RWPE2 (cell line): ENCODE measurements around the gene CACNA2D4.

Source experiments
- ATAC-seq: fragments of 200-7000 bp; cut with Tn5 transposase; 3 replicates; pipeline ENCODE4 v1.9.1; 2021; ENCODE audit warnings: low read depth
- DNase-seq: peaks from one replicate; pipeline ENCODE4 v3.0.0-alpha.2; 2020; ENCODE audit warnings: low spot score
- H3K27ac ChIP-seq: fragments of 450-650 bp; 2 replicates; pipeline ENCODE4 v1.5.1; 2017; ENCODE audit warnings: mild to moderate bottlenecking; ENCODE audit not compliant: poor library complexity, severe bottlenecking
- H3K27me3 ChIP-seq: fragments of 250-450 bp; sonication (Bioruptor Pico); 2 replicates; pipeline ENCODE4 v1.5.1; 2021; ENCODE audit warnings: mild to moderate bottlenecking, moderate library complexity; ENCODE audit not compliant: insufficient read depth, poor library complexity, severe bottlenecking
- H3K36me3 ChIP-seq: fragments of 250-450 bp; sonication (Bioruptor Pico); 2 replicates; pipeline ENCODE4 v1.5.1; 2020; ENCODE audit warnings: low read depth, mild to moderate bottlenecking, moderate library complexity
- H3K4me1 ChIP-seq: fragments of 250-450 bp; sonication (Bioruptor Pico); 2 replicates; pipeline ENCODE4 v1.5.1; 2021; ENCODE audit warnings: mild to moderate bottlenecking, moderate library complexity; ENCODE audit not compliant: insufficient read depth, poor library complexity, severe bottlenecking
- H3K4me3 ChIP-seq: fragments of 250-450 bp; sonication (Bioruptor Pico); 2 replicates; pipeline ENCODE4 v1.5.1; 2021; ENCODE audit warnings: mild to moderate bottlenecking, moderate library complexity; ENCODE audit not compliant: severe bottlenecking
- H3K9me3 ChIP-seq: fragments of 250-450 bp; sonication (Bioruptor Pico); 2 replicates; pipeline ENCODE4 v1.5.1; 2021; ENCODE audit warnings: mild to moderate bottlenecking, moderate library complexity; ENCODE audit not compliant: severe bottlenecking
- CTCF ChIP-seq: fragments of 450-650 bp; IDR thresholded peaks from one replicate; pipeline ENCODE4 v1.5.1; 2017; ENCODE audit warnings: mild to moderate bottlenecking, moderate library complexity; ENCODE audit not compliant: poor library complexity, severe bottlenecking

Gene CACNA2D4

GRCh38 chr12:1760566-1761382, 157.7 kb downstream of the CACNA2D4 start:
- DNase-seq, result no peak
- TF ChIP-seq CTCF, result no peak
- Histone ChIP-seq H3K36me3 (peaks cover 64% of the 10 kb centered on the region), H3K9me3 (no peaks in the 10 kb centered on the region), H3K27ac (peak overlapping the region; percentile 59), H3K4me1 (peaks cover 26% of the 10 kb centered on the region), H3K4me3 (no peak overlapping the region), H3K27me3 (no peaks in the 10 kb centered on the region)
- ATAC-seq, result peak; percentile 92

- ATAC-seq (no peak), DNase-seq (no peak)
- peaks cover 16% of the 10 kb centered on the region for H3K4me1 ChIP-seq
- no peaks in the 10 kb centered on the region for H3K27me3 ChIP-seq
- H3K9me3 ChIP-seq, result no peaks in the 10 kb centered on the region
- H3K27ac ChIP-seq, result no peak overlapping the region
- TF ChIP-seq CTCF, result no peak
- H3K36me3 ChIP-seq, result peaks cover 81% of the 10 kb centered on the region
- H3K4me3 ChIP-seq, result no peak overlapping the region
Measured at GRCh38 chr12:1758887-1759286, 159.6 kb downstream of the CACNA2D4 start.

- Histone ChIP-seq H3K36me3 (peaks cover 79% of the 10 kb centered on the region), H3K9me3 (no peaks in the 10 kb centered on the region), H3K4me1 (peaks cover 16% of the 10 kb centered on the region), H3K27ac (no peak overlapping the region), H3K4me3 (no peak overlapping the region), H3K27me3 (no peaks in the 10 kb centered on the region)
- no peak for TF ChIP-seq CTCF
- ATAC-seq (no peak), DNase-seq (no peak)
Measured at GRCh38 chr12:1758376-1758775, 160.1 kb downstream of the CACNA2D4 start.

GRCh38 chr12:1750300-1750699, 168.2 kb downstream of the CACNA2D4 start:
- ATAC-seq, result no peak
- peaks cover 36% of the 10 kb centered on the region for H3K36me3 ChIP-seq
- H3K27ac ChIP-seq, result no peak overlapping the region
- no peak for TF ChIP-seq CTCF
- DNase-seq, result no peak
- no peaks in the 10 kb centered on the region for H3K27me3 ChIP-seq
- no peak overlapping the region for H3K4me3 ChIP-seq
- H3K4me1 ChIP-seq, result no peaks in the 10 kb centered on the region
- no peaks in the 10 kb centered on the region for H3K9me3 ChIP-seq

GRCh38 chr12:1749019-1749418, 169.4 kb downstream of the CACNA2D4 start:
- Histone ChIP-seq H3K4me3 (no peak overlapping the region), H3K36me3 (peaks cover 36% of the 10 kb centered on the region), H3K4me1 (no peaks in the 10 kb centered on the region), H3K27ac (no peak overlapping the region), H3K27me3 (no peaks in the 10 kb centered on the region), H3K9me3 (peaks cover 3% of the 10 kb centered on the region)
- no peak for TF ChIP-seq CTCF
- no peak for ATAC-seq
- DNase-seq, result no peak
